Activated CD4-positive, alpha-beta memory T cell treated with anti-CD3 and anti-CD28 coated beads for 36 hours (primary cell): ENCODE measurements around the gene LYRM9. TPM values are rescaled to one million over a fixed set of nuclear protein-coding genes. Genes with fewer than 3 reads are reported as not detected.

ENCODE experiments used
- CTCF ChIA-PET: fragments of 350-600 bp; sonication (Branson Sonifier 250); formaldehyde crosslinking; loops from one replicate; lab custom pipeline; 2021; ENCODE audit warnings: antibody characterized with exemption, inconsistent platforms; lab: Charles Lee
- POLR2A ChIA-PET: fragments of 350-600 bp; sonication (Branson Sonifier 250); formaldehyde crosslinking; loops from one replicate; lab custom pipeline; 2021; ENCODE audit warnings: antibody characterized with exemption; lab: Charles Lee
- DNase-seq: peaks from one replicate; pipeline ENCODE4 v3.0.0-alpha.2; 2020
- H3K27ac Mint-ChIP-seq: one replicate; pipeline ENCODE4 v1.8.0; 2021; ENCODE audit warnings: mixed read lengths
- H3K27me3 Mint-ChIP-seq: one replicate; pipeline ENCODE4 v1.8.0; 2021; ENCODE audit warnings: mixed read lengths
- H3K36me3 Mint-ChIP-seq: one replicate; pipeline ENCODE4 v1.8.0; 2021; ENCODE audit warnings: mixed read lengths
- H3K4me1 Mint-ChIP-seq: one replicate; pipeline ENCODE4 v1.8.0; 2021; ENCODE audit warnings: low read depth, mixed read lengths
- H3K4me3 Mint-ChIP-seq: one replicate; pipeline ENCODE4 v1.8.0; 2021; ENCODE audit warnings: mild to moderate bottlenecking, mixed read lengths
- H3K9me3 Mint-ChIP-seq: one replicate; pipeline ENCODE4 v1.8.0; 2021; ENCODE audit warnings: mixed read lengths
- intact Hi-C: fragments of 100-400 bp; cut with micrococcal nuclease; formaldehyde crosslinking; loops from one replicate; pipeline ENCODE4 v1.15.1; 2023
- total RNA-seq, 2 experiments: library from RNA; stranded (reverse); gene quantifications; one replicate each; pipeline ENCODE4 v1.2.3, GENCODE V29; 2021

The LYRM9 gene
- total RNA-seq, 2 experiments from 2014 or later: 5.7 to 6.8 TPM

DNA sequence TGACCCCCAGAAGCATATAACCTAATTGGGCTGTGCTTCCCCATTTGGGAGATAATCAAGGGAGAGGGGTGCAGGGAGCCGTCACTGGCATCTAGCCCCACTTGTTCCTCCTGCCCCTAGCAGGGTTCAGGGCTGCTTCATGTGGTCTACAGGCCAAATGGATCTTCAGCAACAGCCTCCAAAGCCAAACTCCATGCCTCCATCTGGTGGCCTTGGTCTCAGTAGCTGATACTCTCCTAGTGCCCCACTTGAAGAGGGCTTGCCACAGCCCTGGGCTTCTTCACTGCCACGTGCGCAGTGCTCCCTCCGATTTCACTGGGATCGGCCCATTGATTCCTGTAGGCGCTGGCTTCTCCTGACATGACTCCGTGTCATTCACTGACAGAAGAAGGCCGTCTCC, 24.6 kb downstream of the LYRM9 start:
- DNase-seq: no peak
- CTCF ChIA-PET: interaction anchor here (1.4 to 1.6 kb wide), 2 partner anchors 11 to 63 kb away, joined by 5 to 15 read pairs; no protein-coding TSS in a partner anchor
- no peaks in the 10 kb centered on the region for H3K27me3 Mint-ChIP-seq
- peaks cover 2% of the 10 kb centered on the region for H3K36me3 Mint-ChIP-seq
- no peak overlapping the region for H3K27ac Mint-ChIP-seq
- H3K4me1 Mint-ChIP-seq: no peaks in the 10 kb centered on the region
- H3K4me3 Mint-ChIP-seq: no peak overlapping the region
- no peaks in the 10 kb centered on the region for H3K9me3 Mint-ChIP-seq
- POLR2A ChIA-PET: no interaction called here
- intact Hi-C loops: no loop called here

- ChIA-PET CTCF (no interaction called here), POLR2A (no interaction called here)
- Mint-ChIP-seq H3K36me3 (no peaks in the 10 kb centered on the region), H3K4me1 (no peaks in the 10 kb centered on the region), H3K9me3 (no peaks in the 10 kb centered on the region), H3K4me3 (no peak overlapping the region), H3K27ac (no peak overlapping the region), H3K27me3 (peaks cover 2% of the 10 kb centered on the region)
- intact Hi-C loops: no loop called here
- no peak for DNase-seq
Measured at GRCh38 chr17:27862840-27863239, 30.3 kb downstream of the LYRM9 start.

DNA sequence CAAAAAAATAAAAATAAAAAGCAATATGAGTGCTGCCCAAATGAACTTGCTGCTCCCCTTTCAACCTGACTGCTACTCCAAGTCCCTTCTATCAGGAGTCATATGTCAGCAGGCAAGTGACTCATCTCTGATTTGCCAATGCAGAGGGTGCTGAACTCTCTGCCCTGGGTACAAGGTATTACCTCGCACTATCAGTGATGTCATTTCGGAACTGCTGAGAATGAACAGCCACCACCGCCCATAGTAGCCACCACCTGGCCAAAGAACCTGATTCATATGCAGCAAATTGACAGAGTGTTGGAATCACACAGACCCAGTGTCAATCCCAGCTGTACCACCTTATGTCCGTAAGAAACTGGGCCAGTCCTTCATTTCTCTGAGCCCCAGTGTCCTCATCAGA, 31.2 kb downstream of the LYRM9 start:
- ChIA-PET POLR2A (no interaction called here), CTCF (no interaction called here)
- Mint-ChIP-seq H3K27me3 (peaks cover 2% of the 10 kb centered on the region), H3K4me1 (no peaks in the 10 kb centered on the region), H3K9me3 (no peaks in the 10 kb centered on the region), H3K36me3 (no peaks in the 10 kb centered on the region), H3K27ac (no peak overlapping the region), H3K4me3 (no peak overlapping the region)
- intact Hi-C loops: no loop called here
- DNase-seq: peak; percentile 16

- H3K9me3 Mint-ChIP-seq: no peaks in the 10 kb centered on the region
- H3K36me3 Mint-ChIP-seq: no peaks in the 10 kb centered on the region
Measured at GRCh38 chr17:27860971-27861664, 32.0 kb downstream of the LYRM9 start.

GRCh38 chr17:27858621-27859305, 34.4 kb downstream of the LYRM9 start:
- DNase-seq: no peak
- ChIA-PET CTCF (interaction anchor here (1.2 to 1.7 kb wide), 3 partner anchors 21 to 53 kb away, joined by 4 to 8 read pairs (median 6); partner anchors contain the start of gene LYRM9), POLR2A (no interaction called here)
- intact Hi-C loops: no loop called here
- Mint-ChIP-seq H3K27me3 (peaks cover 2% of the 10 kb centered on the region), H3K4me1 (no peaks in the 10 kb centered on the region), H3K36me3 (no peaks in the 10 kb centered on the region), H3K9me3 (no peaks in the 10 kb centered on the region), H3K27ac (no peak overlapping the region), H3K4me3 (no peak overlapping the region)

More at GRCh38 chr17:27860971-27861664, 32.0 kb downstream of the LYRM9 start:
- ChIA-PET POLR2A (no interaction called here), CTCF (no interaction called here)
- Mint-ChIP-seq H3K4me1 (no peaks in the 10 kb centered on the region), H3K27me3 (peaks cover 2% of the 10 kb centered on the region), H3K27ac (no peak overlapping the region), H3K4me3 (no peak overlapping the region)
- intact Hi-C loops: no loop called here
- no peak for DNase-seq

DNA sequence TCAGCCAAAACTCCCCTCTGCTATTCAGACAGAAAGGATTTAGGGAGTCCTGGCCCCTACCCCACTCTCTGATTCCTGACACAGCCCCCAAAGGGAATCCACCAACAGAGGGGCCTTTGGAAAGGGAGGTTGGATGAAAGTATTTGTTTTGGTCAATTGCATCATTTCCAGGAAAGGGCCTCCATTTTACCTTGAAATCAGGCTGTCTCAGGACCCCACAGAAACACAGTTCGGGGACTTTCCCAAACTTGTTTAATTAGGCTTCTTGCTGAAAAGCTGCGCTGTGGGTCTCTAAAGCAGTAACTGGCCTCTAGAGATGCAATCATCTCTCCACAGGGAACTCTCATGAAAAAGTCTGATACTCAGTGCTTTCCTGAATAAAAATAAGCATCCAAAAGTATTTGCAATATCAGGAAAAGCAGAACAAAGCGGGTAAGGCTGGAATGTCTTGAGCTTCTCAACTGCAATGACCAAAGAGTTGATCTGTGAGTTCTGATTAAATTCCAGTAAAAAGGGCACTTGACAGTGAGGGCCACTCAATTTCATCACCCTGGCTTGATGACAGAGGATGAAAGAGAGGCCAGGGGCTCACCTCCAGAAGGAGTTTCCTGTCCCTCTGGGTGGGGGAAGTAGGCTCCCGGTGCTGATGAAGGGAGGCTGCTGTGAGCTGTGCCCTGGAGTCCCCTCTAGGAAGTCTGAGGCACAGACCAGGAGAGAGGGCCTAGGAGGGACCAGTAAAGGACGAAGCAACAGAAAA, 36.3 kb downstream of the LYRM9 start:
- Mint-ChIP-seq H3K27me3 (no peaks in the 10 kb centered on the region), H3K4me3 (no peak overlapping the region), H3K36me3 (no peaks in the 10 kb centered on the region), H3K4me1 (no peaks in the 10 kb centered on the region), H3K9me3 (no peaks in the 10 kb centered on the region), H3K27ac (no peak overlapping the region)
- CTCF ChIA-PET: interaction anchor here (1.7 kb wide), 1 partner anchor 23 kb away, joined by 5 read pairs; no protein-coding TSS in a partner anchor
- intact Hi-C loops: no loop called here
- POLR2A ChIA-PET: no interaction called here
- DNase-seq: no peak

DNA sequence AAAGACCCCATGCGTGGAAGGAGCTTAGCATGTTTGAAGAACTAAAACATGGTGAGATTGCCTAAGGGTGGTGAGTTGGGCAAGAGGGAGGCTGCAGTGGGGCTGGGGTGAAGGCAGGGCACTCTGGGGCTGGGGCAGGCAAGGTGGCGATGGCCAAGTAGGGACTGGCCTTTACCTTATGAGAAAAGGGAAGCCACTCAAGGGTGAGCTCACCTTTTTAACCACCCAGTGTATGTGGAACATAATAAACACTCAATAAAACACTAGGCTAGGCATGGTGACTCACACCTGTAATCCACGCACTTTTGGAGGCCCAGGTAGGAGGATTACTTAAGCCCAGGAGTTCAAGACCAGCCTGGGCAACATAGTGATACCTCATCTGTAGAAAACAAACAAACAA, 37.7 kb downstream of the LYRM9 start:
- Mint-ChIP-seq H3K9me3 (no peaks in the 10 kb centered on the region), H3K36me3 (no peaks in the 10 kb centered on the region), H3K4me1 (no peaks in the 10 kb centered on the region), H3K4me3 (no peak overlapping the region), H3K27ac (no peak overlapping the region), H3K27me3 (no peaks in the 10 kb centered on the region)
- DNase-seq: no peak
- CTCF ChIA-PET: no interaction called here
- intact Hi-C loops: no loop called here
- POLR2A ChIA-PET: no interaction called here

DNA sequence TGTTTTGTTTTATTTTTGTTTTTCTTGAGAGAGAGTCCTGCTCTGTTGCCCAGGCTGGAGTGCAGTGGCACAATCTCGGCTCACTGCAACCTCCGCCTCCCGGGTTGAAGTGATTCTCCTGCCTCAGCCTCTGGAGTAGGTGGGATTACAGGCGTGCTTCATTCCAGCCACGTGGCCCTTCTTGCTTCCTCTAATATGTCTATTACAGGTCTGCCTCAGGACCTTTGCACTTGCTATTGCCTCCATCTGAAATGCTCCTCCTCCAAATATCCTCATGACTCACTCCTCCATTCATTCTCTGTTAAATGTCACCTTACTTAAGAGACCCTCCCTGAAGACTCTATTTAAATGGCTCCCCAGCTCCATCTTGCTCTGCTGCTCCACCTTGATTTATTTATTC, 39.0 kb downstream of the LYRM9 start:
- Mint-ChIP-seq H3K4me3 (no peak overlapping the region), H3K4me1 (no peaks in the 10 kb centered on the region), H3K27ac (no peak overlapping the region), H3K36me3 (no peaks in the 10 kb centered on the region), H3K9me3 (no peaks in the 10 kb centered on the region), H3K27me3 (no peaks in the 10 kb centered on the region)
- ChIA-PET CTCF (no interaction called here), POLR2A (no interaction called here)
- intact Hi-C loops: no loop called here
- DNase-seq: no peak

DNA sequence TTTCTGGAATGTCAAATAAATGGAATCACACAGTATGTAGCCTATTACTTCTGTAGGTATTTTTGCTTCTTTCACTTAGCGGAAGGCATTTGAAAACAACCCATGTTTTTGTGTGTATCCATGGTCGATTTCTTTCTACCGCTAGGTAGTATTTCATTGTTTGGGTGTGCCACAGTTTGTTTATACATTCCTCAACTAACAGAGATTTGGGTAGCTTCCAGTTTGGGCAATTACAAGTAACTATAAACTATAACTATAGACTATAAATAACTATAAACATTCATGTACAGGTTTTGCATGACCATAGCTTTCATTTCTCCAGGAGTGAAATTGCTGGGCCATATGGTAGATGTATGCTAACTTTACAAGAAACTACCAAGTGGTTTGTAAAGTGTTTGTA, 40.1 kb downstream of the LYRM9 start:
- ChIA-PET POLR2A (no interaction called here), CTCF (interaction anchor here (1.8 kb wide), 1 partner anchor 47 kb away, joined by 4 read pairs; no protein-coding TSS in a partner anchor)
- intact Hi-C loops: no loop called here

DNA sequence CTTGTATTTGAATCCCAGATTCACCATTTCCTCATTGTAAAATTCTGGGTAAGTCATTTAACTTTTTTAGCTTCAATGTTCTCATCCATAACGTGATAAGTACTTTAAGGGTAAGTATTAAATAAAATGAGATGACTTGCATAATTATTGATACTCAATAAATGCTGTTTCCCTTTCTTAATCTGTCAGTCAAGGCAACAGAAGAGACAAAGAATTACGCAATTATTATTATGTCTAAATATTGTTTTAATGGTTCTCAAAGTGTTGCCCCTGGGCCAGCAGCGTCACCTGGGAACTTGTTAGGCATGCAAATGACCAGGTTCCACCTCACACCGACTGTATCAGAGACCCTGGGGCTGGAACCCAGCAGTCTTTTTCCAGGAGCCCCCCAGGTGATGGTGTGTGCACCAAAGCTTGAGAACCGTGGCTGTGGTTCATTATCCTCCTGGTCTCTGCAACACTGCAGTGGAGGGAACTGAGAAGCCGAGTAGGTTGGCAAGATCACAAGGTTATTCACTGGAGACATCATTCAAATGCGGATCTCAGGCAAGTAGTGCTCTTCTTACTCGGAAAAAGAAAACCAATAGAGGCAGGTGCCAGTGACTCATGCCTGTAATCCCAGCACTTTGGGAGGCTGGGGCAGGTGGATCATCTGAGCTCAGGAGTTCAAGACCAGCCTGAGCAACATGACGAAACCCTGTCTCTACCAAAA, 43.5 kb downstream of the LYRM9 start:
- no peaks in the 10 kb centered on the region for H3K9me3 Mint-ChIP-seq
- intact Hi-C loops: no loop called here
- ChIA-PET POLR2A (interaction anchor here (0.7 kb wide), 1 partner anchor 42 kb away, joined by 4 read pairs; no protein-coding TSS in a partner anchor), CTCF (interaction anchor here (1.2 to 3.6 kb wide), 3 partner anchors 31 to 45 kb away, joined by 3 to 23 read pairs (median 3); no protein-coding TSS in a partner anchor)
- no peak overlapping the region for H3K27ac Mint-ChIP-seq
- H3K36me3 Mint-ChIP-seq: peaks cover 2% of the 10 kb centered on the region
- H3K4me1 Mint-ChIP-seq: peaks cover 16% of the 10 kb centered on the region
- no peak for DNase-seq
- no peaks in the 10 kb centered on the region for H3K27me3 Mint-ChIP-seq
- no peak overlapping the region for H3K4me3 Mint-ChIP-seq

More for the DNA sequence above, 40.1 kb downstream of the LYRM9 start:
- no peak overlapping the region for H3K4me3 Mint-ChIP-seq
- H3K9me3 Mint-ChIP-seq: no peaks in the 10 kb centered on the region
- H3K4me1 Mint-ChIP-seq: no peaks in the 10 kb centered on the region
- H3K27ac Mint-ChIP-seq: no peak overlapping the region
- no peak for DNase-seq
- no peaks in the 10 kb centered on the region for H3K36me3 Mint-ChIP-seq
- no peaks in the 10 kb centered on the region for H3K27me3 Mint-ChIP-seq

GRCh38 chr17:27848931-27849330, 44.2 kb downstream of the LYRM9 start:
- no peak overlapping the region for H3K4me3 Mint-ChIP-seq
- H3K27ac Mint-ChIP-seq: no peak overlapping the region
- peaks cover 2% of the 10 kb centered on the region for H3K36me3 Mint-ChIP-seq
- no peaks in the 10 kb centered on the region for H3K27me3 Mint-ChIP-seq
- ChIA-PET POLR2A (no interaction called here), CTCF (interaction anchor here (3.6 kb wide), 1 partner anchor 43 kb away, joined by 23 read pairs; no protein-coding TSS in a partner anchor)
- no peak for DNase-seq
- intact Hi-C loops: no loop called here
- no peaks in the 10 kb centered on the region for H3K9me3 Mint-ChIP-seq
- H3K4me1 Mint-ChIP-seq: peaks cover 16% of the 10 kb centered on the region
